VCaP (cell line): ENCODE data around the gene TTLL10.
A peak's percentile ranks its signal among the peaks of the same experiment; 100 is the strongest.

Source experiments
- H3K27ac ChIP-seq: fragments of 450-650 bp; 2 replicates; pipeline ENCODE4 v1.5.1; 2017
- TF ChIP-seq, protein P1 (sequence below): fragments of 450-650 bp; conservative IDR thresholded peaks from 2 replicates; pipeline ENCODE4 v1.5.1; 2017; ENCODE audit warnings: mild to moderate bottlenecking, moderate library complexity

Gene TTLL10, protein sequence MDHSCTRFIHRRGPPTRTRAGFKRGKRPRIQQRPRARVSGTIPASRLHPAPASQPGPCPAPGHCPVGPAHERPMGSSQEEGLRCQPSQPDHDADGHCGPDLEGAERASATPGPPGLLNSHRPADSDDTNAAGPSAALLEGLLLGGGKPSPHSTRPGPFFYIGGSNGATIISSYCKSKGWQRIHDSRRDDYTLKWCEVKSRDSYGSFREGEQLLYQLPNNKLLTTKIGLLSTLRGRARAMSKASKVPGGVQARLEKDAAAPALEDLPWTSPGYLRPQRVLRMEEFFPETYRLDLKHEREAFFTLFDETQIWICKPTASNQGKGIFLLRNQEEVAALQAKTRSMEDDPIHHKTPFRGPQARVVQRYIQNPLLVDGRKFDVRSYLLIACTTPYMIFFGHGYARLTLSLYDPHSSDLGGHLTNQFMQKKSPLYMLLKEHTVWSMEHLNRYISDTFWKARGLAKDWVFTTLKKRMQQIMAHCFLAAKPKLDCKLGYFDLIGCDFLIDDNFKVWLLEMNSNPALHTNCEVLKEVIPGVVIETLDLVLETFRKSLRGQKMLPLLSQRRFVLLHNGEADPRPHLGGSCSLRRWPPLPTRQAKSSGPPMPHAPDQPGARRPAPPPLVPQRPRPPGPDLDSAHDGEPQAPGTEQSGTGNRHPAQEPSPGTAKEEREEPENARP

DNA sequence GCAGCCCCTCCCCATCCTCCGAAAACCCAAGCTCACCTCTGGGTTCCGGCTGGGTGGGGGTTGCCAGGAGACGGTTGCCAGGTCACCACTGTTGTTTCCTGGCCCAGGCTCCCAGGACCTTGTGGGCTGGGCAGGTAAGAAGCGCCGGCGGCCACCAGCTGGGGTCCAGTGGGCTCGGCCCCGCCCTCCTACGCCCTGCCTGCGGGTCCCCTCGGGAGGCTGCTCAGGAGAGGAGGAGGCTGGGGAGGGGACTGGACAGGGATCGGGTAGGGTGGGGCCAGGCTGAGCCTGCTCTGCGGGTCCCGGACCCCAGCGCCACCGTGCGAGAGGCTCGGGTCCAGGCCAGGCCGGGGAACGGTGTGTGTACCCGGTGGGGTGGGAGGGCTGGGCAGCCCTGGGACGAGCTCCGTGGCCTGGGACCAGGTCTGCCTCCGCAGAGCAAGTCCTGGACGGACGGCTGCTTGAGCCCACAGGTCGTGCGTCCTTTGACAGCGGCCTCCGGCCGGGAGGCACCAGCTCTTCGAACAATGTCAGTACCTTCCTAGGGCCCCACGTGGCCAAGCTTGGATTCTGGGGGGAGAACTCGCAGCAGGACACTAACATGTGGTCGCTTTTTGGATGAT lies at the start of gene TTLL10:
Gene TTLL10 (plus strand): TSS at position 88 of the 623 bp plus-strand sequence. CDS start 5,336 bp downstream, outside the sequence.
- H3K27ac ChIP-seq: no peak within 1 kb of the TSS
- TF ChIP-seq, protein P1, sequence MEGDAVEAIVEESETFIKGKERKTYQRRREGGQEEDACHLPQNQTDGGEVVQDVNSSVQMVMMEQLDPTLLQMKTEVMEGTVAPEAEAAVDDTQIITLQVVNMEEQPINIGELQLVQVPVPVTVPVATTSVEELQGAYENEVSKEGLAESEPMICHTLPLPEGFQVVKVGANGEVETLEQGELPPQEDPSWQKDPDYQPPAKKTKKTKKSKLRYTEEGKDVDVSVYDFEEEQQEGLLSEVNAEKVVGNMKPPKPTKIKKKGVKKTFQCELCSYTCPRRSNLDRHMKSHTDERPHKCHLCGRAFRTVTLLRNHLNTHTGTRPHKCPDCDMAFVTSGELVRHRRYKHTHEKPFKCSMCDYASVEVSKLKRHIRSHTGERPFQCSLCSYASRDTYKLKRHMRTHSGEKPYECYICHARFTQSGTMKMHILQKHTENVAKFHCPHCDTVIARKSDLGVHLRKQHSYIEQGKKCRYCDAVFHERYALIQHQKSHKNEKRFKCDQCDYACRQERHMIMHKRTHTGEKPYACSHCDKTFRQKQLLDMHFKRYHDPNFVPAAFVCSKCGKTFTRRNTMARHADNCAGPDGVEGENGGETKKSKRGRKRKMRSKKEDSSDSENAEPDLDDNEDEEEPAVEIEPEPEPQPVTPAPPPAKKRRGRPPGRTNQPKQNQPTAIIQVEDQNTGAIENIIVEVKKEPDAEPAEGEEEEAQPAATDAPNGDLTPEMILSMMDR: no peak

DNA sequence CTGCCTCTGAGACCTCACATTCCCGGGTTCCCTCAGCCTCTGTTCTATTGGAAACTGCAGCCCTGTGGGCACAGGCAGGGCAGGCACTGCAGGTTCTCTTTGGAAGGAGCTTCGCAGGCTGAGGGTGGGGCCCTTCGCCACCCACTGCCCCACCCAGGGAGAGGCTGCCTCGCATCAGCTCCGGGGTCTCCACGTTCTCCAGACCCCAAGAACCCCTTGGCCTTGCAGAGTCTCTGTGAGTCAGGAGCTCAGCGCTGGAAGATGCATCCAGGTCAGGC lies 49.2 kb upstream of the TTLL10 start:
- TF ChIP-seq, protein P1: no peak
- peak overlapping the region; percentile 54; the same call in 1 of the 2 replicates for H3K27ac ChIP-seq

DNA sequence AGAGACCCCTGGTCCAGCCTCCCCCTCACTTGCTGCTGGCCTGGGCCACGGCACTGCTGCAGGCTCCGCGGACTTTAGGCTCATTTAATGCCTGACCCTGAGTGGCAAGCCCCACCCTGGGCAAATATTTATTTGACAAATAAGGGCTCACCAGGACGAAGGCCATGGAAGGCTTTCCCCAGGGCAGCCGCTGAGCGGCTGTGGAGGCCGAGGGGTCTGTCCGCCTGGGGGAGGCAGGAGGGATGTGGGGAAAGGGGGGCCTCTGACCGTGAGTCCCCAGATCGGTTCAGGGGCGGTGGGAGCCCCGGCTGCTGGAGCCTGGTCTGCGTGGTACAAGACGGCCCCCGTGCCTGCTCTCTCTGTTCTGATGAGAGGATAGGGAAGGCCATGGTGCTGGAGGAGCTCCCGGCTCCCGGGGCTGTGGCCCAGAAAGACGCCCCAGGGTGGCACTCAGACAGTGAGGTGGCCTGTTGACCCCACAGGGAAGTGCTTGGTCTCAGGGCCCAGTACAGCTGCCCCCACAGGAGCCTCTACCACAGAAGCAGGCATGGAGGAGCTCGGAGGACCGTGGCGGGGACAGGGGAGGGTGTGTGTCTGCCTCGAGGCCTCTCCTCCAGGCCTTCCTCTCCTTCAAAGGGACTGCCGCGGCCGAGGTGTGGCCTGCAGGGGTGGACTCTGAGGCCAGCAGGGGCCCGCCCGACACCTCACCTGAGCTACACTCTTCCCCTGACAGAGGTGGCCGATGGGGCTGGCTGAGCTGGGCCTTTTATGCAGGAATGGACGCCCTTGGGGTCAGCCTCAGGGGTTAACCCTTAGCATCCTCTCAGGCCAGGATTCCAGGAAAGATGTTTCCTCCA lies 48.7 kb upstream of the TTLL10 start:
- TF ChIP-seq, protein P1: no peak
- H3K27ac ChIP-seq: peak overlapping the region; percentile 54; the same call in 1 of the 2 replicates

DNA sequence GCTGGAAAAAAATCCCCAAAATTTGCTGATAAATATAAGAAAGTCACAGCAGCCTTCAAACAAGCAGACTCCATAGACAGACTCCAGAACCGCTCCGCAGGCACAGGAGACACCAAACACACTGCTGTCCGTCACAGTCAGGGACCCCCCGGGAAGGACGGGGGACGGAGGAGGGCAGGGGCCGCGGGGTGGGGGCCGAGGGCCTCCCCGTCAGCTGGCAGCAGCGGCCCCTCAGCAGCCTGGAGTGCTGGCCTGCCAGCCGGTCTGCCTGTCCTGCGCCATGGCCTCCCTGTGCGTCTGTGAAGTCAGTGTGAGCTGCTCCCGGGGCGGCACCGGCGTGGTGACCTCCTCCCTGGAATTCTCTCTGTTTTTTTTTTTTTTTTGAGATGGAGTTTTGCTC lies 47.7 kb upstream of the TTLL10 start:
- H3K27ac ChIP-seq: no peak overlapping the region
- TF ChIP-seq, protein P1: no peak

DNA sequence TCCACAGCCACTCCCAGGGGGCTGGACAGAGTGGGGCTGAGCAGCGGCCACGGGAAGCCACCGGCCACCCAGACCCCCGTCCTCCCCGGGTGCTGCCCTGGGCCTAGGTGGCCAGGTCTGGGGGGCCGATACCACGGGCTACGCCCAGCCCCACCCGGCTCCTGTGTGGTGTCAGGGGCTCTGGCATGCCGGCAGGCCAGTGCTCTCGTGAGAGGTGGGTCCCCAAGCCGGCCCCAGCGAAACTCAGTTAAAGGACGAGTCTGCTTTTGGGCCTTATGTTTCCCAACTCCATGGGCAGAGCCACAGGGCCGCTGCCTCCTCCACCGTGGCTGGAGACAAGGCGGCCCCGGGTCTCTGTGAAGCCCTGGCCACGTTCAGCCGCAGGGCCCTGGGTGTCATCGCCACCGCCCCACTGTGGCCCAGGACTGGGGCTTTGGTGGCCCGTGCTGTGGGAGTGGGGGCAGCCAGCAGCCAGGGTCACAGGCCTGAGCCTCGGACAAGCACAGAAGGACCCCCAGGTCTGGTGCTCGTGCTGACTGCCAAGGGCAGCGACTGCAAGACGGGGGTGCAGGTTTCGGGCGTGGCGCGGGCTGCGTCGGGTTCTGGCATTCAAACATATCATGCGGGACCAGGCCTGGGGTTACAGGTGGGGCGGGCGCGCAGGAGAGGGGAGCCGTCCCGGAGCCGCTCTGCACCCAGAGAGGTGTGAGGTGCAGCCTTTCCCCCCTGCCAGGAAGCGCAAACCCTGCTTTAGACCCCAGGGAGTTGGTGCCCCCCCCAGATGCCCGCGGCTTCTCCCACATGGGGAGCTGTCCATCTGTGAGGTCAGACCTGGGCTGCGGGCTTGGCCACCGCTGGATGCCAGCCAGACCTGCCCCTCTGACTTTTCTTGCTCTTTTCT lies 45.9 kb upstream of the TTLL10 start:
- TF ChIP-seq, protein P1: no peak
- H3K27ac ChIP-seq: no peak overlapping the region

DNA sequence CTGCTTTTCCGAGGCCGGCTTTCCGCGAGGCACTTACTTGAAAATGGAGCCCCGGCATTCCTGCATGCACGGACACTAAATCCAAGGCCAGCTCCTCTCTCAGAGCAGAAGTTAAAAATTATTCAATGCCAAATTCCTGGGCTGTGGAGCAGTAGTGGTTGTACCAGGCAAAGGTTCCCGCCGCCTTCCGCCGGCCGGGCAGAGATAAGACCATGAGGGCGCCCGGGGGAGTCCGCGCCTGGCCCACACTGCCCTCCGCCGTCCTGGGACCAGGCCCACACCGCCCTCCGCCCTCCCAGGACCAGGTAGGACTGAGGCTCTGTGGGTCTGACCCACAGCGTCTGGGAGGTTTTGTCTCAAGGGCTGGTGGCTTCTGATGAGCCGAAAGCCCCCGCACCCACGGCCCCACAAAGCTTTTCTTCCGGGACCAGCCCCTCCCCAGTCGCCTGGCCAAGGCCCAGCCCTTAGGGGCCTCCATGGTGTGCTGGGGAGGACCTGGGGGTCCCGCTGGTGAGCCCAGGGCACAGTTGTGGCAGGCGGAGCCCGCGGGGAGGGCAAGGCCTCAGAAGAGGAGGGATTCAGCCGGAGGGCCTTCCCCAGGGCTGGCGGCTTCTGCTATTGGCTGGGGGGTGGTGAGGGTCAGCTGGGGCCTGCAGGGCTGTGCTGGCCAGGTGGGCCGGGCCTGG lies 45.1 kb upstream of the TTLL10 start:
- no peak overlapping the region for H3K27ac ChIP-seq
- TF ChIP-seq, protein P1: no peak
